Measurements from ENCODE around the gene PHF12.

DNA sequence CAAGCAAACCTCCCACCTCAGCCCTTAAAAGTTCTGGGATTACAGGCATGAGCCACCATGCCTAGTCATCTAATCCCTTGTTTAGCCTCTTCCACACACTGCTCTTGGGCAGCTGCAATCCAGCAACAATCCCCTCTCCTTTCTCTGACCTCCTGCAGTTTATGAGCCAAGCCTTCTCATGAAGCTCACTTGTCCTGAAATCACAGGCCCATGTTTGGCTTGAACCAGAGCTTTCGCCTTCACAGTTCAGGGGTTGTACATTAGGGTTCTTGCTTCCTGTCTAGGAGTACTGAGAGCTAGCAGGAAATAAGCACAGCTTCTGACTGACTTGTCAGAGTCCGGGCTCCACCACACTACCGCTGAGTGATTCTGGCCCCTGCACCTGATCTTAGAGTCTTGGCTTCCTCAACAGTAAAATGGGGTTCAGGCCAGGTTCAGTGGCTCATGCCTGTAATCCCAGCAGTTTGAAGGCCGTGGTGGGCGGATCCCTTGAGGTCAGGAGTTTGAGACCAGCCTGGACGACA, 80.2 kb downstream of the PHF12 start:
- TF ChIP-seq, protein P1, sequence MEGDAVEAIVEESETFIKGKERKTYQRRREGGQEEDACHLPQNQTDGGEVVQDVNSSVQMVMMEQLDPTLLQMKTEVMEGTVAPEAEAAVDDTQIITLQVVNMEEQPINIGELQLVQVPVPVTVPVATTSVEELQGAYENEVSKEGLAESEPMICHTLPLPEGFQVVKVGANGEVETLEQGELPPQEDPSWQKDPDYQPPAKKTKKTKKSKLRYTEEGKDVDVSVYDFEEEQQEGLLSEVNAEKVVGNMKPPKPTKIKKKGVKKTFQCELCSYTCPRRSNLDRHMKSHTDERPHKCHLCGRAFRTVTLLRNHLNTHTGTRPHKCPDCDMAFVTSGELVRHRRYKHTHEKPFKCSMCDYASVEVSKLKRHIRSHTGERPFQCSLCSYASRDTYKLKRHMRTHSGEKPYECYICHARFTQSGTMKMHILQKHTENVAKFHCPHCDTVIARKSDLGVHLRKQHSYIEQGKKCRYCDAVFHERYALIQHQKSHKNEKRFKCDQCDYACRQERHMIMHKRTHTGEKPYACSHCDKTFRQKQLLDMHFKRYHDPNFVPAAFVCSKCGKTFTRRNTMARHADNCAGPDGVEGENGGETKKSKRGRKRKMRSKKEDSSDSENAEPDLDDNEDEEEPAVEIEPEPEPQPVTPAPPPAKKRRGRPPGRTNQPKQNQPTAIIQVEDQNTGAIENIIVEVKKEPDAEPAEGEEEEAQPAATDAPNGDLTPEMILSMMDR (IDR thresholded peaks at IDR 0.05) = no peak
- TF ChIP-seq POLR2A (IDR thresholded peaks at IDR 0.05) = no peak

Measured in Peyer's patch (tissue), 4 donors.